ENCODE results near the gene CLASP2.

Gene CLASP2

GRCh38 chr3:33624756-33625155 is 93.3 kb downstream of the CLASP2 start:
- ATAC-seq (no peak), DNase-seq (no peak)
- Mint-ChIP-seq H3K4me3 (no peak overlapping the region), H3K27me3 (no peaks in the 10 kb centered on the region), H3K4me1 (no peaks in the 10 kb centered on the region), H3K27ac (no peak overlapping the region), H3K9me3 (no peaks in the 10 kb centered on the region)

GRCh38 chr3:33613041-33613440 is 105.0 kb downstream of the CLASP2 start:
- no peaks in the 10 kb centered on the region for H3K4me1 Mint-ChIP-seq
- no peaks in the 10 kb centered on the region for H3K9me3 Mint-ChIP-seq
- no peak for ATAC-seq
- no peak overlapping the region for H3K27ac Mint-ChIP-seq
- H3K27me3 Mint-ChIP-seq, result no peaks in the 10 kb centered on the region
- DNase-seq, result no peak
- H3K4me3 Mint-ChIP-seq, result no peak overlapping the region

- no peak overlapping the region for H3K4me3 Mint-ChIP-seq
- H3K9me3 Mint-ChIP-seq, result no peaks in the 10 kb centered on the region
- H3K27me3 Mint-ChIP-seq, result no peaks in the 10 kb centered on the region
- H3K27ac Mint-ChIP-seq, result no peak overlapping the region
- ATAC-seq, result no peak
- DNase-seq, result no peak
- no peaks in the 10 kb centered on the region for H3K4me1 Mint-ChIP-seq
These were observed 105.4 kb downstream of the CLASP2 start for GRCh38 chr3:33612607-33613006.

GRCh38 chr3:33602829-33603228 is 115.2 kb downstream of the CLASP2 start:
- ATAC-seq, result no peak
- Mint-ChIP-seq H3K27me3 (no peaks in the 10 kb centered on the region), H3K27ac (no peak overlapping the region)

GRCh38 chr3:33597257-33597689 is 120.8 kb downstream of the CLASP2 start:
- no peaks in the 10 kb centered on the region for H3K4me1 Mint-ChIP-seq
- H3K9me3 Mint-ChIP-seq, result no peaks in the 10 kb centered on the region
- H3K4me3 Mint-ChIP-seq, result no peak overlapping the region
- DNase-seq (no peak), ATAC-seq (no peak)
- H3K27ac Mint-ChIP-seq, result peak overlapping the region in 1 of 2 donors; percentile 45
- H3K27me3 Mint-ChIP-seq, result no peaks in the 10 kb centered on the region

More at GRCh38 chr3:33602829-33603228, 115.2 kb downstream of the CLASP2 start:
- Mint-ChIP-seq H3K4me1 (no peaks in the 10 kb centered on the region), H3K4me3 (no peak overlapping the region), H3K9me3 (no peaks in the 10 kb centered on the region)
- no peak for DNase-seq

GRCh38 chr3:33592999-33593398 is 125.1 kb downstream of the CLASP2 start:
- no peaks in the 10 kb centered on the region for H3K9me3 Mint-ChIP-seq
- no peaks in the 10 kb centered on the region for H3K4me1 Mint-ChIP-seq
- no peaks in the 10 kb centered on the region for H3K27me3 Mint-ChIP-seq
- no peak for DNase-seq
- H3K4me3 Mint-ChIP-seq, result no peak overlapping the region
- ATAC-seq, result no peak
- H3K27ac Mint-ChIP-seq, result no peak overlapping the region

- DNase-seq (no peak), ATAC-seq (no peak)
- Mint-ChIP-seq H3K27me3 (no peaks in the 10 kb centered on the region), H3K4me3 (no peak overlapping the region), H3K27ac (no peak overlapping the region), H3K9me3 (no peaks in the 10 kb centered on the region), H3K4me1 (no peaks in the 10 kb centered on the region)
These were observed 127.5 kb downstream of the CLASP2 start for GRCh38 chr3:33590541-33590940.

GRCh38 chr3:33586402-33586801 is 131.7 kb downstream of the CLASP2 start:
- Mint-ChIP-seq H3K4me1 (no peaks in the 10 kb centered on the region), H3K9me3 (no peaks in the 10 kb centered on the region), H3K4me3 (no peak overlapping the region), H3K27ac (no peak overlapping the region), H3K27me3 (no peaks in the 10 kb centered on the region)
- ATAC-seq (no peak), DNase-seq (no peak)

- DNase-seq, result no peak
- H3K4me1 Mint-ChIP-seq, result no peaks in the 10 kb centered on the region
- H3K27ac Mint-ChIP-seq, result peak overlapping the region in 1 of 2 donors; percentile 3
- H3K9me3 Mint-ChIP-seq, result no peaks in the 10 kb centered on the region
- H3K27me3 Mint-ChIP-seq, result no peaks in the 10 kb centered on the region
- ATAC-seq, result no peak
- H3K4me3 Mint-ChIP-seq, result no peak overlapping the region
These were observed 135.8 kb downstream of the CLASP2 start for GRCh38 chr3:33582234-33582633.

GRCh38 chr3:33581666-33582065 is 136.4 kb downstream of the CLASP2 start:
- H3K27ac Mint-ChIP-seq, result no peak overlapping the region
- DNase-seq, result no peak

GRCh38 chr3:33579840-33580239 is 138.2 kb downstream of the CLASP2 start:
- no peak for DNase-seq
- Mint-ChIP-seq H3K4me1 (no peaks in the 10 kb centered on the region), H3K4me3 (no peak overlapping the region)

More at GRCh38 chr3:33581666-33582065, 136.4 kb downstream of the CLASP2 start:
- H3K9me3 Mint-ChIP-seq, result no peaks in the 10 kb centered on the region
- no peak for ATAC-seq
- no peaks in the 10 kb centered on the region for H3K4me1 Mint-ChIP-seq
- no peaks in the 10 kb centered on the region for H3K27me3 Mint-ChIP-seq
- H3K4me3 Mint-ChIP-seq, result no peak overlapping the region

GRCh38 chr3:33579178-33579510 is 138.9 kb downstream of the CLASP2 start:
- H3K27me3 Mint-ChIP-seq, result no peaks in the 10 kb centered on the region
- no peak overlapping the region for H3K27ac Mint-ChIP-seq
- DNase-seq (no peak), ATAC-seq (no peak)
- H3K4me1 Mint-ChIP-seq, result no peaks in the 10 kb centered on the region
- H3K4me3 Mint-ChIP-seq, result no peak overlapping the region
- H3K9me3 Mint-ChIP-seq, result no peaks in the 10 kb centered on the region

More at GRCh38 chr3:33579840-33580239, 138.2 kb downstream of the CLASP2 start:
- H3K27ac Mint-ChIP-seq, result no peak overlapping the region
- ATAC-seq, result no peak
- no peaks in the 10 kb centered on the region for H3K27me3 Mint-ChIP-seq
- no peaks in the 10 kb centered on the region for H3K9me3 Mint-ChIP-seq

- Mint-ChIP-seq H3K4me1 (no peaks in the 10 kb centered on the region), H3K27ac (no peak overlapping the region), H3K4me3 (no peak overlapping the region), H3K27me3 (no peaks in the 10 kb centered on the region), H3K9me3 (no peaks in the 10 kb centered on the region)
- ATAC-seq, result no peak
- no peak for DNase-seq
These were observed 139.5 kb downstream of the CLASP2 start for GRCh38 chr3:33578325-33579177.

GRCh38 chr3:33577588-33577987 is 140.5 kb downstream of the CLASP2 start:
- Mint-ChIP-seq H3K27ac (no peak overlapping the region), H3K9me3 (no peaks in the 10 kb centered on the region), H3K4me3 (no peak overlapping the region), H3K4me1 (no peaks in the 10 kb centered on the region), H3K27me3 (no peaks in the 10 kb centered on the region)
- DNase-seq (no peak), ATAC-seq (no peak)

- H3K4me1 Mint-ChIP-seq, result no peaks in the 10 kb centered on the region
- ATAC-seq, result no peak
- no peaks in the 10 kb centered on the region for H3K9me3 Mint-ChIP-seq
These were observed 140.9 kb downstream of the CLASP2 start for GRCh38 chr3:33577173-33577572.

GRCh38 chr3:33575311-33575710 is 142.7 kb downstream of the CLASP2 start:
- DNase-seq (no peak), ATAC-seq (no peak)
- H3K27me3 Mint-ChIP-seq, result no peaks in the 10 kb centered on the region
- no peak overlapping the region for H3K4me3 Mint-ChIP-seq
- H3K27ac Mint-ChIP-seq, result no peak overlapping the region
- H3K9me3 Mint-ChIP-seq, result no peaks in the 10 kb centered on the region
- no peaks in the 10 kb centered on the region for H3K4me1 Mint-ChIP-seq

More at GRCh38 chr3:33577173-33577572, 140.9 kb downstream of the CLASP2 start:
- Mint-ChIP-seq H3K27me3 (no peaks in the 10 kb centered on the region), H3K27ac (no peak overlapping the region), H3K4me3 (no peak overlapping the region)
- no peak for DNase-seq

- ATAC-seq (no peak), DNase-seq (no peak)
- Mint-ChIP-seq H3K4me1 (no peaks in the 10 kb centered on the region), H3K9me3 (no peaks in the 10 kb centered on the region), H3K4me3 (no peak overlapping the region), H3K27ac (no peak overlapping the region), H3K27me3 (no peaks in the 10 kb centered on the region)
These were observed 160.2 kb downstream of the CLASP2 start for GRCh38 chr3:33557829-33558228.

All from stimulated activated naive CD8-positive, alpha-beta T cell treated with anti-CD3 and anti-CD28 coated beads, Interleukin-15, amount 100 ng/mL, for 72 hours (primary cell).